Measurements from ENCODE around the gene DDX18.

DDX18 gene

GRCh38 chr2:117853316-117853715 is 38.8 kb downstream of the DDX18 start:
- Mint-ChIP-seq H3K27ac (no peak overlapping the region), H3K27me3 (ENCODE audit: low read depth) (peaks cover 41% of the 10 kb centered on the region), H3K9me3 (no peaks in the 10 kb centered on the region), H3K4me3 (no peak overlapping the region), H3K36me3 (ENCODE audit: low read depth) (no peaks in the 10 kb centered on the region), H3K4me1 (ENCODE audit: low read depth) (peaks cover 4% of the 10 kb centered on the region)
- no peak for DNase-seq (ENCODE audit: low spot score)

GRCh38 chr2:117853873-117854272 is 39.4 kb downstream of the DDX18 start:
- Mint-ChIP-seq H3K9me3 (no peaks in the 10 kb centered on the region), H3K27me3 (ENCODE audit: low read depth) (peaks cover 39% of the 10 kb centered on the region), H3K27ac (no peak overlapping the region), H3K36me3 (ENCODE audit: low read depth) (no peaks in the 10 kb centered on the region), H3K4me1 (ENCODE audit: low read depth) (peaks cover 4% of the 10 kb centered on the region), H3K4me3 (no peak overlapping the region)
- DNase-seq (ENCODE audit: low spot score) = no peak

- no peak for DNase-seq (ENCODE audit: low spot score)
- Mint-ChIP-seq H3K27me3 (ENCODE audit: low read depth) (peaks cover 36% of the 10 kb centered on the region), H3K27ac (no peak overlapping the region), H3K9me3 (no peaks in the 10 kb centered on the region), H3K4me1 (ENCODE audit: low read depth) (peaks cover 4% of the 10 kb centered on the region), H3K36me3 (ENCODE audit: low read depth) (no peaks in the 10 kb centered on the region), H3K4me3 (no peak overlapping the region)
Observed at GRCh38 chr2:117854610-117855009, 40.1 kb downstream of the DDX18 start.

GRCh38 chr2:117855886-117856285 is 41.4 kb downstream of the DDX18 start:
- no peak for DNase-seq (ENCODE audit: low spot score)
- Mint-ChIP-seq H3K4me1 (ENCODE audit: low read depth) (peaks cover 4% of the 10 kb centered on the region), H3K9me3 (no peaks in the 10 kb centered on the region), H3K27me3 (ENCODE audit: low read depth) (peaks cover 23% of the 10 kb centered on the region), H3K27ac (no peak overlapping the region), H3K4me3 (no peak overlapping the region), H3K36me3 (ENCODE audit: low read depth) (no peaks in the 10 kb centered on the region)

GRCh38 chr2:117856415-117857210 is 42.1 kb downstream of the DDX18 start:
- H3K4me3 Mint-ChIP-seq = no peak overlapping the region
- peaks cover 17% of the 10 kb centered on the region for H3K27me3 Mint-ChIP-seq (ENCODE audit: low read depth)
- no peaks in the 10 kb centered on the region for H3K36me3 Mint-ChIP-seq (ENCODE audit: low read depth)

GRCh38 chr2:117858336-117858735 is 43.8 kb downstream of the DDX18 start:
- no peak overlapping the region for H3K27ac Mint-ChIP-seq
- no peaks in the 10 kb centered on the region for H3K36me3 Mint-ChIP-seq (ENCODE audit: low read depth)
- H3K9me3 Mint-ChIP-seq = no peaks in the 10 kb centered on the region
- H3K27me3 Mint-ChIP-seq (ENCODE audit: low read depth) = peaks cover 9% of the 10 kb centered on the region
- H3K4me3 Mint-ChIP-seq = no peak overlapping the region
- peaks cover 4% of the 10 kb centered on the region for H3K4me1 Mint-ChIP-seq (ENCODE audit: low read depth)
- DNase-seq (ENCODE audit: low spot score) = no peak

More at GRCh38 chr2:117856415-117857210, 42.1 kb downstream of the DDX18 start:
- Mint-ChIP-seq H3K27ac (no peak overlapping the region), H3K9me3 (no peaks in the 10 kb centered on the region), H3K4me1 (ENCODE audit: low read depth) (peaks cover 4% of the 10 kb centered on the region)
- no peak for DNase-seq (ENCODE audit: low spot score)

GRCh38 chr2:117858892-117859531 is 44.5 kb downstream of the DDX18 start:
- H3K9me3 Mint-ChIP-seq = no peaks in the 10 kb centered on the region

GRCh38 chr2:117859532-117859911 is 45.0 kb downstream of the DDX18 start:
- no peak overlapping the region for H3K4me3 Mint-ChIP-seq
- peaks cover 9% of the 10 kb centered on the region for H3K27me3 Mint-ChIP-seq (ENCODE audit: low read depth)
- H3K27ac Mint-ChIP-seq = no peak overlapping the region
- H3K9me3 Mint-ChIP-seq = no peaks in the 10 kb centered on the region
- DNase-seq (ENCODE audit: low spot score) = no peak
- no peaks in the 10 kb centered on the region for H3K36me3 Mint-ChIP-seq (ENCODE audit: low read depth)
- peaks cover 4% of the 10 kb centered on the region for H3K4me1 Mint-ChIP-seq (ENCODE audit: low read depth)

More at GRCh38 chr2:117858892-117859531, 44.5 kb downstream of the DDX18 start:
- no peak overlapping the region for H3K27ac Mint-ChIP-seq
- no peak overlapping the region for H3K4me3 Mint-ChIP-seq
- no peak for DNase-seq (ENCODE audit: low spot score)
- no peaks in the 10 kb centered on the region for H3K36me3 Mint-ChIP-seq (ENCODE audit: low read depth)
- peaks cover 9% of the 10 kb centered on the region for H3K27me3 Mint-ChIP-seq (ENCODE audit: low read depth)
- peaks cover 4% of the 10 kb centered on the region for H3K4me1 Mint-ChIP-seq (ENCODE audit: low read depth)

GRCh38 chr2:117859924-117860647 is 45.6 kb downstream of the DDX18 start:
- Mint-ChIP-seq H3K9me3 (no peaks in the 10 kb centered on the region), H3K4me1 (ENCODE audit: low read depth) (peaks cover 4% of the 10 kb centered on the region), H3K4me3 (no peak overlapping the region), H3K27ac (no peak overlapping the region), H3K36me3 (ENCODE audit: low read depth) (no peaks in the 10 kb centered on the region), H3K27me3 (ENCODE audit: low read depth) (peaks cover 9% of the 10 kb centered on the region)
- no peak for DNase-seq (ENCODE audit: low spot score)

- Mint-ChIP-seq H3K27me3 (ENCODE audit: low read depth) (peaks cover 6% of the 10 kb centered on the region), H3K4me1 (ENCODE audit: low read depth) (peaks cover 1% of the 10 kb centered on the region), H3K36me3 (ENCODE audit: low read depth) (no peaks in the 10 kb centered on the region), H3K9me3 (no peaks in the 10 kb centered on the region), H3K27ac (no peak overlapping the region), H3K4me3 (no peak overlapping the region)
- no peak for DNase-seq (ENCODE audit: low spot score)
Observed at GRCh38 chr2:117862459-117862858, 48.0 kb downstream of the DDX18 start.

GRCh38 chr2:117875786-117876185 is 61.3 kb downstream of the DDX18 start:
- Mint-ChIP-seq H3K4me3 (no peak overlapping the region), H3K9me3 (no peaks in the 10 kb centered on the region), H3K27ac (no peak overlapping the region), H3K27me3 (ENCODE audit: low read depth) (peaks cover 2% of the 10 kb centered on the region), H3K4me1 (ENCODE audit: low read depth) (no peaks in the 10 kb centered on the region), H3K36me3 (ENCODE audit: low read depth) (no peaks in the 10 kb centered on the region)
- DNase-seq (ENCODE audit: low spot score) = no peak

GRCh38 chr2:117879003-117879402 is 64.5 kb downstream of the DDX18 start:
- Mint-ChIP-seq H3K9me3 (peaks cover 13% of the 10 kb centered on the region), H3K27me3 (ENCODE audit: low read depth) (peaks cover 2% of the 10 kb centered on the region), H3K36me3 (ENCODE audit: low read depth) (no peaks in the 10 kb centered on the region), H3K4me1 (ENCODE audit: low read depth) (no peaks in the 10 kb centered on the region), H3K27ac (no peak overlapping the region), H3K4me3 (no peak overlapping the region)
- DNase-seq (ENCODE audit: low spot score) = no peak

Data from T-helper 2 cell treated with Interferon-gamma antibody and Interleukin-4, amounts not matched to agents 5 μg/mL and 100 μg/mL, for 36 hours (primary cell).